ENCODE results near the gene FKBP4.
"Not testable (repeated sequence)": the region's sequence is repeated elsewhere in the genome, so short reads cannot be mapped to it uniquely, and the experiment has no call there.

Gene FKBP4

GRCh38 chr12:2764398-2764797, 30.4 kb upstream of the FKBP4 start:
- Histone ChIP-seq H3K27ac (ENCODE audit: low read depth, low read length) (no peak overlapping the region), H3K9me3 (ENCODE audit: insufficient read depth, low read depth, low read length) (no peaks in the 10 kb centered on the region), H3K4me1 (ENCODE audit: insufficient read depth, low read length) (peaks cover 4% of the 10 kb centered on the region; the same call in 1 of the 2 replicates), H3K9ac (ENCODE audit: low read depth, low read length) (no peak overlapping the region), H3K27me3 (ENCODE audit: insufficient read depth, low read length) (no peaks in the 10 kb centered on the region), H3K36me3 (ENCODE audit: insufficient read depth, low read length) (no peaks in the 10 kb centered on the region), H3K4me3 (ENCODE audit: low read length) (no peak overlapping the region)

- Histone ChIP-seq H3K9ac (ENCODE audit: low read depth, low read length) (no peak overlapping the region), H3K9me3 (ENCODE audit: insufficient read depth, low read depth, low read length) (no peaks in the 10 kb centered on the region), H3K4me3 (ENCODE audit: low read length) (no peak overlapping the region), H3K36me3 (ENCODE audit: insufficient read depth, low read length) (no peaks in the 10 kb centered on the region), H3K27me3 (ENCODE audit: insufficient read depth, low read length) (no peaks in the 10 kb centered on the region), H3K4me1 (ENCODE audit: insufficient read depth, low read length) (peaks cover 4% of the 10 kb centered on the region; the same call in 1 of the 2 replicates), H3K27ac (ENCODE audit: low read depth, low read length) (no peak overlapping the region)
- WGBS, result 91% methylated on average over 4 of the region's 4 CpGs
Measured at GRCh38 chr12:2765052-2765451, 29.7 kb upstream of the FKBP4 start.

GRCh38 chr12:2765608-2766007, 29.2 kb upstream of the FKBP4 start:
- Histone ChIP-seq H3K4me1 (ENCODE audit: insufficient read depth, low read length) (peaks cover 4% of the 10 kb centered on the region; the same call in 1 of the 2 replicates), H3K27ac (ENCODE audit: low read depth, low read length) (no peak overlapping the region), H3K9me3 (ENCODE audit: insufficient read depth, low read depth, low read length) (no peaks in the 10 kb centered on the region), H3K36me3 (ENCODE audit: insufficient read depth, low read length) (no peaks in the 10 kb centered on the region), H3K9ac (ENCODE audit: low read depth, low read length) (no peak overlapping the region), H3K4me3 (ENCODE audit: low read length) (no peak overlapping the region), H3K27me3 (ENCODE audit: insufficient read depth, low read length) (no peaks in the 10 kb centered on the region)
- 79% methylated on average over 6 of the region's 6 CpGs for WGBS

GRCh38 chr12:2768224-2768961, 26.4 kb upstream of the FKBP4 start:
- Histone ChIP-seq H3K27me3 (ENCODE audit: insufficient read depth, low read length) (no peaks in the 10 kb centered on the region), H3K27ac (ENCODE audit: low read depth, low read length) (no peak overlapping the region), H3K9me3 (ENCODE audit: insufficient read depth, low read depth, low read length) (no peaks in the 10 kb centered on the region), H3K4me1 (ENCODE audit: insufficient read depth, low read length) (peaks cover 4% of the 10 kb centered on the region; the same call in 1 of the 2 replicates), H3K4me3 (ENCODE audit: low read length) (no peak overlapping the region), H3K36me3 (ENCODE audit: insufficient read depth, low read length) (no peaks in the 10 kb centered on the region), H3K9ac (ENCODE audit: low read depth, low read length) (no peak overlapping the region)
- WGBS, result 78% methylated on average over 10 of the region's 10 CpGs

GRCh38 chr12:2769866-2770533, 24.8 kb upstream of the FKBP4 start:
- H3K4me1 ChIP-seq (ENCODE audit: insufficient read depth, low read length), result peaks cover 4% of the 10 kb centered on the region; the same call in 1 of the 2 replicates
- WGBS, result 90% methylated on average over 11 of the region's 11 CpGs
- no peak overlapping the region for H3K4me3 ChIP-seq (ENCODE audit: low read length)
- no peak overlapping the region for H3K9ac ChIP-seq (ENCODE audit: low read depth, low read length)
- no peak overlapping the region for H3K27ac ChIP-seq (ENCODE audit: low read depth, low read length)
- no peaks in the 10 kb centered on the region for H3K36me3 ChIP-seq (ENCODE audit: insufficient read depth, low read length)
- H3K27me3 ChIP-seq (ENCODE audit: insufficient read depth, low read length), result no peaks in the 10 kb centered on the region
- no peaks in the 10 kb centered on the region for H3K9me3 ChIP-seq (ENCODE audit: insufficient read depth, low read depth, low read length)

GRCh38 chr12:2770544-2770943, 24.2 kb upstream of the FKBP4 start:
- not testable (repeated sequence) for H3K4me3 ChIP-seq (ENCODE audit: low read length); H3K4me1 ChIP-seq (ENCODE audit: insufficient read depth, low read length); H3K27me3 ChIP-seq (ENCODE audit: insufficient read depth, low read length); H3K36me3 ChIP-seq (ENCODE audit: insufficient read depth, low read length); H3K27ac ChIP-seq (ENCODE audit: low read depth, low read length); H3K9ac ChIP-seq (ENCODE audit: low read depth, low read length); H3K9me3 ChIP-seq (ENCODE audit: insufficient read depth, low read depth, low read length)
- WGBS, result 97% methylated on average over 3 of the region's 3 CpGs

GRCh38 chr12:2772370-2772769, 22.4 kb upstream of the FKBP4 start:
- Histone ChIP-seq H3K9ac (ENCODE audit: low read depth, low read length) (no peak overlapping the region), H3K4me3 (ENCODE audit: low read length) (no peak overlapping the region), H3K36me3 (ENCODE audit: insufficient read depth, low read length) (no peaks in the 10 kb centered on the region), H3K27ac (ENCODE audit: low read depth, low read length) (no peak overlapping the region), H3K9me3 (ENCODE audit: insufficient read depth, low read depth, low read length) (no peaks in the 10 kb centered on the region), H3K4me1 (ENCODE audit: insufficient read depth, low read length) (no peaks in the 10 kb centered on the region), H3K27me3 (ENCODE audit: insufficient read depth, low read length) (no peaks in the 10 kb centered on the region)
- WGBS, result 96% methylated on average over 4 of the region's 4 CpGs

GRCh38 chr12:2773199-2773875, 21.4 kb upstream of the FKBP4 start:
- H3K9me3 ChIP-seq (ENCODE audit: insufficient read depth, low read depth, low read length), result no peaks in the 10 kb centered on the region
- peaks cover 6% of the 10 kb centered on the region for H3K4me1 ChIP-seq (ENCODE audit: insufficient read depth, low read length)
- 88% methylated on average over 19 of the region's 19 CpGs for WGBS
- H3K27me3 ChIP-seq (ENCODE audit: insufficient read depth, low read length), result no peaks in the 10 kb centered on the region
- H3K4me3 ChIP-seq (ENCODE audit: low read length), result no peak overlapping the region
- H3K9ac ChIP-seq (ENCODE audit: low read depth, low read length), result no peak overlapping the region
- H3K27ac ChIP-seq (ENCODE audit: low read depth, low read length), result no peak overlapping the region
- H3K36me3 ChIP-seq (ENCODE audit: insufficient read depth, low read length), result no peaks in the 10 kb centered on the region

GRCh38 chr12:2775431-2775830, 19.3 kb upstream of the FKBP4 start:
- Histone ChIP-seq H3K4me1 (ENCODE audit: insufficient read depth, low read length) (peaks cover 21% of the 10 kb centered on the region), H3K36me3 (ENCODE audit: insufficient read depth, low read length) (no peaks in the 10 kb centered on the region), H3K27ac (ENCODE audit: low read depth, low read length) (no peak overlapping the region), H3K27me3 (ENCODE audit: insufficient read depth, low read length) (no peaks in the 10 kb centered on the region), H3K9ac (ENCODE audit: low read depth, low read length) (no peak overlapping the region), H3K4me3 (ENCODE audit: low read length) (no peak overlapping the region), H3K9me3 (ENCODE audit: insufficient read depth, low read depth, low read length) (no peaks in the 10 kb centered on the region)
- 92% methylated on average over 8 of the region's 8 CpGs for WGBS

- Histone ChIP-seq H3K27me3 (ENCODE audit: insufficient read depth, low read length) (no peaks in the 10 kb centered on the region), H3K4me3 (ENCODE audit: low read length) (no peak overlapping the region), H3K36me3 (ENCODE audit: insufficient read depth, low read length) (no peaks in the 10 kb centered on the region), H3K9ac (ENCODE audit: low read depth, low read length) (no peak overlapping the region), H3K4me1 (ENCODE audit: insufficient read depth, low read length) (peaks cover 21% of the 10 kb centered on the region), H3K27ac (ENCODE audit: low read depth, low read length) (no peak overlapping the region), H3K9me3 (ENCODE audit: insufficient read depth, low read depth, low read length) (no peaks in the 10 kb centered on the region)
- 95% methylated on average over 20 of the region's 20 CpGs for WGBS
Measured at GRCh38 chr12:2776129-2776806, 18.5 kb upstream of the FKBP4 start.

- Histone ChIP-seq H3K4me1 (ENCODE audit: insufficient read depth, low read length) (peaks cover 21% of the 10 kb centered on the region), H3K9ac (ENCODE audit: low read depth, low read length) (no peak overlapping the region), H3K4me3 (ENCODE audit: low read length) (no peak overlapping the region), H3K36me3 (ENCODE audit: insufficient read depth, low read length) (no peaks in the 10 kb centered on the region), H3K27me3 (ENCODE audit: insufficient read depth, low read length) (peaks cover 8% of the 10 kb centered on the region), H3K9me3 (ENCODE audit: insufficient read depth, low read depth, low read length) (no peaks in the 10 kb centered on the region), H3K27ac (ENCODE audit: low read depth, low read length) (no peak overlapping the region)
- 46% methylated on average over 4 of the region's 4 CpGs for WGBS
Measured at GRCh38 chr12:2779281-2779680, 15.5 kb upstream of the FKBP4 start.

Measured in HUES64 (cell line).